ENCODE measurements around the gene CD44.

The CD44 gene

GRCh38 chr11:35271031-35271430 lies 132.1 kb downstream of the CD44 start:
- DNase-seq, result no peak

GRCh38 chr11:35272391-35272902 lies 133.5 kb downstream of the CD44 start:
- no peak for DNase-seq

- DNase-seq, result no peak
Measured at GRCh38 chr11:35274909-35275785, 136.2 kb downstream of the CD44 start.

- no peak for DNase-seq
Measured at GRCh38 chr11:35275786-35276170, 136.8 kb downstream of the CD44 start.

- no peak for DNase-seq
Measured at GRCh38 chr11:35276396-35277145, 137.6 kb downstream of the CD44 start.

- no peak for DNase-seq
Measured at GRCh38 chr11:35277827-35278226, 138.9 kb downstream of the CD44 start.

GRCh38 chr11:35280727-35281126 lies 141.8 kb downstream of the CD44 start:
- DNase-seq, result no peak

GRCh38 chr11:35281169-35281688 lies 142.3 kb downstream of the CD44 start:
- DNase-seq, result no peak

Data from amniotic stem cell (primary cell).